ENCODE measurements around the gene RAX.

RAX gene

DNA sequence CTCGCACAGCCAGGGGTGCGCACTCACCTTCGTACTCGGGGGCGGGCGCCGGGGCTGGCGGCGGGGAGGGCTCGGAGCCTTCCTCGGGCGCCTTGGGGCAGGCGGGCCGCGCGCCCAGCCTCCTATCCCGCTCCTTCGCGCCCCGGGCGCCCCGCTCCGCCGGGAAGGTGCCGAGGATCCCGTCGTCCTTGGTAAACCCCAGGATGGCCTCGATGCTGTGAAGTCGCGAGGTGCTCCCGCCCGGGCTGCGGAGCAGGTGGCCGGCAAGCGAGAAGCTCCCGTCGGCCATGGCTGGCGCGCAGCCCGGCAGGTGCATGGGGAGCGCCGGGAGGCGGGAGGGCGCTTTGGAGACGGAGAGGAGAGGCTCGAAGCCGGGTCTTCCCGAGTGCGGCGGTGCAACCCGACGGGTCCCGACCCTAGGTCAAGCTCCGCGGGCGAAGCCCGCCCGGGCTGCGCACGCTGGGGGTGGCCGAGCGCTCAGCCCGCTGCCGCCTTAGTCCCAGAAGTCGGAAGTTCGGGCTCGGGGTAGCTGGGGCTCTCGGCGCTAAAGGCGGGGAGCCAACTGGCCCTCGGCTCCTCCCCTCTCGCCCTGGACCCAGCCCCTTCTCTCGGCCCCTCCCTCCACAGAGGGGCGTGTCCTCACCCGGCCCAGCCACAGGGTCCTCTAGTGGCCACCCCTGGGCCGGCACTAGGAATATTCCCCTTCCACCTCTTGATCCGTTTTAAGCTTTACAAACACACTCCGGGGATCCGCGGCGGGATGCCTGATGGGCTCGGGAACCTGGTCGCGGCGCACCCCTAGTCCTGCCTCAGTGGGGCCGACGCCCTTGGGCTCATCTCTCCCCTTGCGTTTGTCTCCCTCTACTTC, at the start of gene RAX:
Gene RAX (minus strand): TSS at position 564 of the 868 bp plus-strand sequence. CDS start 248 bp downstream, at position 316.
- DNase-seq (ENCODE audit: low read depth), result no peak

DNA sequence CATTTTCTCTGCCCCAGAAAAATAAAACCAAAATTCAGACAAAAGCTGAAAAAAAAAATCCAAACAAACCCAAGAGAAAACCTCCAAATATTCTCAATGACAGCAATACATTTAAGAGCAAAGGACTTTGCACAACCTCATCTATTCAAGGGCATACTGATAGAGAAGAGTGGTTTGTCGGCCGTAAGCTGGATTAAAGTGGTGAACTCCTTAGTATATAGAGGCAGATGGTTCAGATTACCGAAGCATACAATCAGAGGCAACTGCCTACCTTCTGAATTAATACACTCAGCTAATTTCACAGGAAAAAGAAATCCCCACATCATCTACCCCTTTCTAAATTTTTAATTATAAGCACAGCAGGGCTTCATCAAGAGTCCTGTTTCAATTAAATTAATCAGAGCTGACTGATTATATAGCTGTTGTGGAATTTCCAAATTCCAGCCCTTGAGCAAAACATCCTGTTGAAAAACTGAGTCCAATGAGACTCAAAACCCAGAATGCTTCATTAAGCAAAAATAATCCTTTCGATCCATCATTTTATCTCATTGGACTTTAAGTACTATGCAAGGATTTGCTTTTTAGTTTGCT, 45.3 kb upstream of the RAX start, which contains the start of gene CPLX4:
Gene CPLX4 (minus strand): TSS at position 190 of the 591 bp plus-strand sequence. CDS start 187 bp downstream, at position 3.
- no peak for DNase-seq (ENCODE audit: low read depth)

DNA sequence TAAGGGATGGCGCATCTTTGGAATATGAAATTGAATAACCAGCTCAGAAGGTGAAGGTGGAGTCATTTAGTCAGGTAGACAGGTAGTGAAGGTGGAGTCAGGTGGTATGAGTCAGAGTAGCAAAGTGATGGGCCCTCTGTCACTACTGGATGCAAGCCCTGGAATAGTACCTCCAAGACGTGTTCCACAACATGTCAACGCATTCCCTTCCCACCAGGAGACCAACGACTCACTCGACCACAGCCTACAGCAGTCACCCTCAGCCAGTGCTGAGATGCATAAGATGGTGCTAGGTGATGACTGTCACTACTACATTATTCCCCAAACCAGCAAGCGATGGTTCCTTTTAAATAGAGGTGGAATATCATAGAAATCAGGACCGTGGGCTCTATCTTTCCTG, 38.4 kb upstream of the RAX start:
- peak; percentile 12 for DNase-seq (ENCODE audit: low read depth)

DNA sequence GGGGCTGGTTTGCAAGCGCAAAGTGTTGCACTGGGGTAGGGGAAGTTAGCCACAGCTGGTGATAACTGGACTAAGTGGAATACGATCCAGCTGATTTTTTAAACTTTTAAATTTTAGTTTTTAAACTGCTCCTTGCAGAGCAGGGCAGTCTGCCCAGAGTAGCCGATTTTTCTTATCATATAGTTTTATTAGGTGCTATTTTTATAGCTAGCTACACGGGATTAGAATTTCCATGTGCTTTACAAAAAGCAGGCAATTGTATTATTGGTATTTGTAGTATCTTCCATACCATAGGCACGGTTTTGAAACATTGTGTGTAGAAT, 35.6 kb upstream of the RAX start:
- DNase-seq (ENCODE audit: low read depth), result no peak

DNA sequence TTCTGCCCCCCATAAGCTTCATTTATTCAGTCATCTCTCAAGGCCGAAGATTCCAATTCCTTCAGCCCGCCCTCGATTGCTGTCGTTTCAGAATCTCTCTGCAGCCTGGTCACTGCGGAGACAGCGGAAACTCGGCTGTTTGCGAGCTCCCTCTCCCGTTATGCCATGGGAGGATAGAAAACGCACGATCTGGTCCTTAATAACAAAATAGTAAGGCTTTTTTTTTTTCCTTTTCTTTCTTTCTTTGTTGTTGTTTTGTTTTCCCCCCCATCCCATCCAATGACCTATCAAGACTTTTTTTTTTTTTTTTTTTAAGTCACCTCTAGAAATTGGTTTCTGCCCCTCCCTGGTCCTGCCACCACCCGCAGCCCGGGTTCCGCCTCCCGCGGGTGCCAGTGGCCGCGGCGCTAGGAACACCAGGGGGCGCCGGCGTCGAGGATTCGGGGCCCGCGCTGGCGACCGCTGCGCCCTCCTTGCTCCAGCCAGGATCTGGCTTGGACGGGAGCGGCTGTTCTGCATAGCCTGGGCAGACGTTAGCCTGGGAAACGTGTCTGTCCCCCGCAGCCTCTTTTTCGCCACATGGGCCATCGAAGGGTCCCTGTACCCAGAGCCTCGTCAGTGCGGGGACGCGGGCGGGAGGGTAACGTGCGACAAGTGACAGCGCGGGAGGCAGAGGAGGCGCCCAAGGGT, 35.1 kb upstream of the RAX start:
- DNase-seq (ENCODE audit: low read depth), result peak; percentile 44

DNA sequence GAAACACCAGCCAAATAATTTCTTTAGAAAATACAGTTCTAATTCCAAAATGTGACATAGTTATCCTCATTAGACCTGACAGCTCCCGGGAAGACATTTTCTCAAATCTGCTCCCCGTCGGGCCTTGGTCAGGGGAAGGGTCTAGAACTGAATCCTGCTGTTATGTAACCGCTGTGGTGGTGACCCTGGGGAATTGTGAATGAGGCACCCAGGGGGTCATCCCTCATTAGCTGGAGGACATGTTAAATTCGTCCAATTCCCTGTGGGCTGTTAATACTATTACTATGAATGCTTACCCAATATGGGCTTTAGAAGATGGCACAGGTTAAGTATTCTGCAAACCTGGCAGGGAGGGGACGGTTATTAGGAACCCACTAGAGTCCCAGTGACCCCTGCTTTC, 33.4 kb upstream of the RAX start:
- no peak for DNase-seq (ENCODE audit: low read depth)

DNA sequence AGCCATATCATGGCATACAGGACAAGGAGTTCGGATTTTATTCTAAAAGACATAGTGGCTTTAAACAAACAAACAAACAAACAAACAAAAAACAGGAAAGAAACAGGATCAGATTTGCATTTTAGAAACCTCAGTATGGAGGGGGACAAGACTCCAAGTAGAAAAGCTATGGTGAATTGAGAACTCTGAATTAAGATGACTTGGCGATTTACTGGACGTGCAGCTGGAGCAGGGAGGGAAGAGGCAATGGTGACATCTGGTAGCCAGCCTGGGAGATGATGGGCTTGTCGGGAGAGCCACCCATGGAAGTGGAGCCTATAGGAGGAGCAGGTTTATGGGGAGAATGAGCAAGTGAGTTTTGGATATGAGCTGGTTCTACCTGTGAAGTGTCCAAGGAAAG, 32.0 kb upstream of the RAX start:
- DNase-seq (ENCODE audit: low read depth), result no peak

DNA sequence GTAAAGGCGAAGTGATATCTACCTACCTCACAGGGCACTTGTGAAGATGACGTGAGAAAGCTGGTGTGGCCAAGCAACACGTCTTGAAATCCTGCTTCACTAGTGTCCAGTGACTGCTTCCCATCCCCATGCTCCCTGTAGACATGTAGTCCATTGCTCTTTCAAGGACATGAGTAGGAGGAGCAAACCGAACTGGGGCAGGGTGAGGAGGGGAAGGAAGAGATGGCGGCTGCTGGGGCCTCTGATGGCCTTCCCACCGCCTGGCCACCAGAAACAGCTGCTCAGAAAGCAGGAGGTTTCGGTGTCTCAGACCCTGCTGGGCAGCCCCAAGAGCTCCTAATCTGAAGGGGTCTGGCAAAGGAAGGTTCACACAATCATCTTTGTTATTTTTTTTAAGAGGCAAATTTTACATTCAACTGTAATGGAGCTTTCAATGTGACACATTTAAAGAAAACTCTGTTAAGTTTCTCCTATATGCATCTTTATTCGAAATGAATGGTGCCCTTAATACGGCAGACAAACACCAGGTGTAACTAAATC, 30.5 kb upstream of the RAX start:
- DNase-seq (ENCODE audit: low read depth), result no peak

DNA sequence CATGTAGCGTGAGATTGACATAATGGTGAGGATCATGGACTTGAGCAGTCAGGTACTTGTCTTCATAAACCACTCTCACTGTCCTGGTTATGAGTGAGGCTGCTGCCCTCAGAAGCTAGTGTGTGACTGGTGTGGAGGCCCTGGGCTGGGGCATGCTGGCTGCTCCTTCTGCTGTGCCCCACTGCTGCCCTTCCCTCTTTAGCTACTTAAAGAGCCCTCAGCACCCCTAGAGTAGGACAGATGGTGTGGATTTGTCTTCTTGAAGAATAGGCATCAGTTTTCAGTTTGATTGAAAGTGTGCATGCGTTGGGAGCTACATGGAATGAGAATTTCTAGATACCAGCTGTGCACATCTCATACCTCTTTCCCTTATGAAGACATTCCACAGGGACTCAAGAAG, 29.8 kb upstream of the RAX start:
- DNase-seq (ENCODE audit: low read depth), result no peak

DNA sequence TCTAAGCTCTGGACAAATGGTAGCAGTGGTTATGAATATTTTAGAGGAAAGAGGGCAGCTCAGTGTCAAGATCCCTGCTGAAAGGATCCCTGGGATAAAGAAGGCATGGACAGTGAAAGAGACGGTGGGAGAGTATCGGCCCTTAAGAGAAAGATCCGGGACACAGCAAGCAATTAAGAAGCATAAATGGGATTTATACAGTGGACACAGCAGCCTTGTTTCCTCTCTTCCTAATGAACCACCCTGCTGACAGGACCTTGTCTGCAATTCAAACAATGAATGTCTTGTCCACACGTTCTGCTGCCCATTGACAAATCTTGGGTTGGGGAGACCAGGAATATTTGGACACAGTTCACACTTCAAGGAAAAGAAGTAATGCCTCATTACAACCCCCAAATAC, 28.7 kb upstream of the RAX start:
- no peak for DNase-seq (ENCODE audit: low read depth)

DNA sequence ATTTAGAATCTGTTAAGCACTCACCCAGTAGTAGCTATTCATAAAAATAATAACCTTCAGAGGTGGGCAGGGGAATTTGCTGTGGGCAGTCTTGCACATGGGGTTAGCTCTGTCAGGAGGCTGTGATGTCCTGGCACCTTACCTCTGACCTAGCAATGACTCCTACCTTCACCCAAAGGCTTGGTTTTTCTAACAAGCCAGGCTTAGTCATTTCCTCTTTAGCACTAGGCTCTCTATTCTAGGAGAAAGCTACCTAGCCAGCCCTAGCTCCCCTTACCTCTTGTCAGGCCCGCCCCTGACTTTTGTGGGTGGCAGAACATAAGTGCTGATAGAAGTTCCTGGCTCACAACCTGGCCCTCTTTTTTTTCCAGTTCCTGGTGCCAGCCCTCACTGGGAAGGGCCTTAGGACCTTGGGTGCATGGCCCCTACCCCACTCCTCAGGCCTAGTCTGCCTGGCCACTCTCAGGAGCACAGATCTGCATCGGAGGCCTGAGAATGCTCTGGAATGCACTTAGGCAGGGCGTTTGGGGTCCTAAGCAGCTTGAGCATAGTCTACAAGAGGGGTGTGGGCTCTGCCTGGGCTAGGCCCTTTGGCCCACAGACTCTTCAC, 27.5 kb upstream of the RAX start:
- DNase-seq (ENCODE audit: low read depth), result no peak

DNA sequence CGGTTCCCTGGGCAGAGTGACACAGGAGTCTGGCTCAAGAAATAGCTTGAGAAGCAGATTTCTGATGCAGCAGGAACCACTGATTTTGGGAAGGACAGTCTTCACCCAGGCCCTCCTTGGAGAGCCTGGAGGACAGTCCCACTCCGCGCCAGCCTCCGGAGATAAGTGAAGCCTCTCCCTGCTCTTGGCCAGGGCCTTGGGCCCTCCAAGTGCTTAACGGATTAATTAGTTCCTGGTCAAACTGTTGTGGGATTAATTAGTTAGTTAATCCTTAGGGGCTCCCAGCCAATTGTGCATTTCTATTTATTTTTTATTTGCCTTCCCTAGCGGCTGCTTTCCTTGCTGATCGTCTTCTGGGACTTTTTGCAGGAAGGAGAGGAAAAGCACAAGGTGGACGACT, 25.6 kb upstream of the RAX start:
- DNase-seq (ENCODE audit: low read depth), result no peak

DNA sequence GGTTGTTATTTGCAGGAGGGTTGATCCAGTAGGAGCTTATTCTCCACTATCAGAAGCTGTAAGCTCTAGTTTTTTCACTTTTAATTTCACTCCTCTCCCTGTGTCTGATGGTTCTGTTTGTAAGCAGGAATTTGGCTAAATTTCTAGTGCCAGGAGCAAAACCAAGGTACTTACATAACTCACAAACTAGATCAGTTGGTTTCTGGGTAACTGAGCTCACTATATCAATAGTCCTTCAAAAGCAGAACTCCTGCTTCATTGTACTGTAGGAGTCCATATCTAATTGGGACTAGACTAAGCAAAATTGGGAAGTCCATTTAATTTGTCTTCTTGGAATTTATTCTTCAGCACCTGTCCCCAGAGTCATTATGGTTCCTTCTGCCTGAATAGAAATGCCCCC, 20.1 kb upstream of the RAX start:
- no peak for DNase-seq (ENCODE audit: low read depth)

DNA sequence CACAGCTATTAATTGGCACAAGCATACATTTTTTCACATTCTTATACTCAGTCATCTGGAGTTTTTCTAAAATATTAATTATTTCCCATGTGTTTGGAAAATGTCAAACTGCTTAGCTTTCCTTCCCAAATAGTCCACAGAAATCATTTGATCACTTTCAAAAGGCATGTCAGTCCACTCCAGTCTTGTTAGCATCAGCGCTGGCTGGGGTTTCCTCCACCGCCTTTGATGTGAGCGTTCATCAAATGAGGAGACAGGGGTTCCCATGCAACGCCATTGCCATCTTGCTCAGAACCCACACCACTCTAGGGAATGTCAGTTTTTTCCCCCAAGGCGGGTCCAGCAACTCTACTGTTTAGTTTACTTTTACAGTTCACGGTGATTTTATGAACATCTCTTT, 13.1 kb upstream of the RAX start:
- DNase-seq (ENCODE audit: low read depth), result no peak

DNA sequence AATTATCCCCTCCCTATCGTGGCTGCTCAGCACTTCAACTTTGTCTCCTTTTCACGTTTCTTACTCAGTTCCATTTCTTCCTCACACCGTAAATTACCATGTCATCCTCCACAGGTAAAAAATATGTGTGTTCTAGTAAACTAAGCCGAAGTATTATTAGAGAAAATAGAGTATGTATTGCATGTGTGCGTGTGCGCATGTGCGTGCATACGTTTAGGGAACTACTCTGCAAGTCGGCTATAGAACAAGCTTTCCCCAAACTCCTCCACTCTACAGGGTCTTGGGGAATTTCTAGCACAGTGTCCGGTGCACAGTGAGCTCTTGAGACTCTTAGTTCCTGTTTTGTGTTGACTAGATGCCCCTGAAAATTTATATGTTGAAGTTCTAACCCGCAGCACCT, 9.1 kb upstream of the RAX start:
- DNase-seq (ENCODE audit: low read depth), result no peak

DNA sequence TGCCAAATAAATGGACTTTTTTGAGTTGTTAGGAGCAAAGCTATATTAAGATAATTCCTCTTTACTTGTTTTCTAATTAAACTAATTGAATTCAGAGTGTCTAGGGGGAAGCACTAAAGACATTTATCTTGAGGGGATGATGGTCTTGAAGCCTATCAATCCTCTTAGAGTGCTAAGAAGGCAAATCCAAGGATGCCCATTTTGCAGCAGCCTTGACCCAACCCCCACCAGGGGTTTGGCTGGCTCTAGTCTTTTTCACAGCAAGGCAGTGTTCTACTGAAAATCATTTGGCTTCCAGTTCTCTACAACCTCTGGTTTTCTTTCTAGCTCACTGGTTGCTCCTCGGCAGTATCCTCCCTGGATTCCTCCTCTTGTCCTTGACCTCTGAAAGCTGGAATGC, 6.5 kb upstream of the RAX start:
- DNase-seq (ENCODE audit: low read depth), result no peak

DNA sequence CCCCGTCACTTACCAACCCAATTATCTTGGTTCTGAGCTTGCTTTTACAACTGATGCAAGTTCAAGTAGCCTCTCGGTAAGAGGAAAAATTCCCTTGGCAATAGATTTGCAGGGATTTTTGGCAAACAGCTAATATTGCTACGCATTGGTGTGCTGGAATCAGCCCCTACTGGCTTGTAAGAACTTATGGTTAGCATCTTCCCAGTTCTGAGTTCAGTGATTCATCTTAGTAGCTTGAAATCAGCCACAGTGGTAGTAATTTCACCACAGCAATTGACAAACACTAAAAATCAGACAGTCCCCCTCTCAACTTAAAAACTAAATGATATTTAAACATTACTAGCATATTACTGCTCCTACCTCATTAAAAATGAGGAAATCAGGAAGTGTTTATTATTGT, 5.9 kb upstream of the RAX start:
- peak; percentile 10 for DNase-seq (ENCODE audit: low read depth)

DNA sequence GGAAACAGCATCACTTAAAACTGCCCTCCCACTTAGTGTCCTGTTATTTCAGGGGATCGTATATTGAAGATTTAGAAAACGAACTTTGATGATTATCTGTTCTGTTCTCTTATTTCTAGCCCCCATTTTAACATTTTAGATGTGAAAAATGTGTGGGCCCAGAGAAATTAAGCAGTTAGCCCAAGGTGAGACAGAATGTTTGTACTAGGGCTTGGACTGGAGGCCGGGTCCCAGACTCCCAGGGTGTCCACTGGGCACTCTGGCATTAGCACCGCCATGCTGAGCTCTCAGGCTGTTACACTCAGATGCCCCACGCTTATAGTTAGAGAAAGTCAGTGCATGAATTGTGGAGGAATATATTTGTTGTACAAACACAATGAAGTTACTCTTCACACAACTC, 5.5 kb upstream of the RAX start:
- DNase-seq (ENCODE audit: low read depth), result no peak

DNA sequence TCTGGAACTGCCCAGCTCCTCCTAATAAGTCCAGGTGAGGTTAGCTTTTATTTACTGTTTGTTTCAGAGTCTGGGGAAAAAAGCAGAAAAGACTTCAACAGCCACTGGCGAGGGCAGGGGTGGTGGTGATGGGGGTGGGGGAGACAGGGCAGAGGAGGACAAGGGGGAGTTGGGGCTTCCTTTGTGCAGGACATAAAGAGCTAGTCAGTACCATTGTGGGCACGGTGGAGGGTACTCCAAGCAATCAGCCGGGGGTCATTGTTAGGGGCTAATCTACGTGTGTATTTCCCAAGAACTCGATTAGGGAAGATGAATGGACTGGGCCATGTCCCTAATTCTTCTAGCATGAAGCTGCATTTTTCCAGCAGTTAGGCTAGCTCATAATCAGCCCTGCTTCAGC, 2.8 kb upstream of the RAX start:
- no peak for DNase-seq (ENCODE audit: low read depth)

DNA sequence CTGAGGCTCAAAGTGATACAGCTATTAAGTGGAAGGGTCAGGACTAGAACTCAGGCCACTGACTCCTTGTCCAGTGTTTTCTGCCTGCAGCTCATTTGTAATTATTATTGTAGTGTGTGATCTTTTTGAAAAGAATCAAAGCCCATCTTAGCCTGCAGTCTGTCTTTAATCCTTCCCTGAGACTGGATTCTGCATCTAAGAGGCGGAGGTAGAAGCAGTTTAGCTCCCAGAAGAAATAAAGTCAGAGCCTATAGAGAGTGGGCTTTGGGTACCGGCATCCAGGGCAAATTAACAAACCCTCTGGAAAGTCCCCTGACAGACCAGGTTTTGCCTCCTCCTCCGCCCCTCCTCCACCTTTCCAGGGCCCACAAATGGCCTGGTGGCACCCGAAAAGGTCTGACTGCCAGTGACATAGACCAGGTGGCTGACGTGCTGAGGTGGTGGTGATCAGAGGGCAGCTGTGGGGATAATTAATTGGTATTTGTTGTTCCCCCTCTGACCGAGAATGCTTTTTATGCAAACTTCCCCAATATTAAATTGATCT, 2.2 kb upstream of the RAX start:
- no peak for DNase-seq (ENCODE audit: low read depth)

DNA sequence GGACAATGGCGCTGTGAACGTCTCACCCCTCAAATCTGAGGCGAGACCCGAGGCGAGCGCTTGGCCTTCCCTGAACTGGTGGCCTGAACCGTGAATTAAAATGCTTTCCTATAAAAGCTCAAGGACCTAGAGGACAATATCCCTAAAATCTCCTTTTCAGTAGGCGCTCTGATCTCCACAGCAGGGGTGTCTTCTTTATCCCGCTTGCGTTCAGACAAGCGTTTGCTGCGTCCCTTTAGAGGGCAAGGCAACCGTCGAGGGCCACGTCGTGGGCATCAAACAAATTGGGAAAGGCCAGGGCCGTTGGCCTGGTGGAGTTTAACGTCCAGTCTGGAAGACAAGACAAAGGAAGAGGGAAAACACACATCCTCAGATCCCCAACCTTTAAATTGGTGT, 1.3 kb upstream of the RAX start:
- no peak for DNase-seq (ENCODE audit: low read depth)

All from amniotic epithelial cell (primary cell).